GM12878 (cell line): Measurements from ENCODE around the gene RGSL1. TPM values are rescaled to one million over a fixed set of nuclear protein-coding genes. Genes with fewer than 3 reads are reported as not detected.

Source experiments
- ATAC-seq: fragments of 200-7000 bp; cut with Tn5 transposase; 3 replicates; pipeline ENCODE4 v1.9.1; 2020; ENCODE audit warnings: mild to moderate bottlenecking, moderate library complexity
- BruUV-seq: library from RNA; stranded (reverse); fragments of 400-500 nt; replicated peaks from 2 replicates; lab custom pipeline; 2021; lab: Mats Ljungman, UMichigan
- CTCF ChIA-PET: fragments of 300-600 bp; sonication (Branson Sonifier 250); formaldehyde crosslinking; extraction: SDS; loops from one replicate; lab custom pipeline; 2021; ENCODE audit warnings: inconsistent platforms; lab: Yijun Ruan, JAX
- POLR2A ChIA-PET: fragments of 350-600 bp; formaldehyde crosslinking; extraction: SDS; loops from one replicate; lab custom pipeline; 2021; ENCODE audit warnings: inconsistent platforms; lab: Charles Lee
- RAD21 ChIA-PET: fragments of 300-600 bp; sonication (Branson Sonifier 250); formaldehyde crosslinking; loops from one replicate; lab custom pipeline; 2023; ENCODE audit warnings: antibody characterized with exemption; ENCODE audit not compliant: unreplicated experiment; lab: Charles Lee
- SMC1A ChIA-PET: fragments of 300-600 bp; sonication (Branson Sonifier 250); formaldehyde crosslinking; loops from one replicate; lab custom pipeline; 2023; ENCODE audit not compliant: unreplicated experiment, uncharacterized antibody; lab: Charles Lee
- DNase-seq: peaks from one replicate; pipeline ENCODE4 v3.0.0-alpha.2; 2011; ENCODE audit warnings: low read depth, low spot score
- FAIRE-seq: peaks from 3 replicates; lab custom pipeline; 2011; peaks lifted over from hg19 to GRCh38; lab: Jason Lieb, UNC
- H2AFZ ChIP-seq: 2 replicates; pipeline ENCODE4 v1.6.0; 2011; ENCODE audit warnings: low read depth, low read length, control low read depth; ENCODE audit not compliant: control insufficient read depth
- H3K27ac ChIP-seq: 2 replicates; pipeline ENCODE4 v1.5.1; 2011; ENCODE audit warnings: control low read depth; ENCODE audit not compliant: control insufficient read depth, insufficient read depth
- H3K27me3 ChIP-seq, 2 experiments: replicated peaks in 1 of 2; 2 replicates each; pipeline versions ENCODE4 v1.6.0 to v1.6.1; 2011; ENCODE audit warnings: low read length in 1 of 2; ENCODE audit not compliant: control insufficient read depth in 2 of 2, insufficient read depth in 2 of 2
- H3K36me3 ChIP-seq, 2 experiments: 2 replicates each; pipeline ENCODE4 v1.5.1; 2011; ENCODE audit warnings: low read length in 1 of 2; ENCODE audit not compliant: control insufficient read depth in 2 of 2, insufficient read depth in 2 of 2
- H3K4me1 ChIP-seq: 2 replicates; pipeline ENCODE4 v1.6.1; 2011; ENCODE audit warnings: mild to moderate bottlenecking, low read length, moderate library complexity, mixed read lengths; ENCODE audit not compliant: control insufficient read depth, insufficient read depth
- H3K4me2 ChIP-seq: 2 replicates; pipeline ENCODE4 v1.6.0; 2011; ENCODE audit warnings: control low read depth; ENCODE audit not compliant: control insufficient read depth, insufficient read depth
- H3K4me3 ChIP-seq: fragments of 200-600 bp; sonication (generic); 2 replicates; pipeline ENCODE4 v1.5.1; 2016
- H3K79me2 ChIP-seq: 2 replicates; pipeline ENCODE4 v1.6.0; 2011; ENCODE audit warnings: low read length; ENCODE audit not compliant: control insufficient read depth, insufficient read depth
- H3K9ac ChIP-seq: 2 replicates; pipeline ENCODE4 v1.8.0; 2011; ENCODE audit warnings: low read length, control low read depth, mixed read lengths; ENCODE audit not compliant: control insufficient read depth, insufficient read depth
- H3K9me3 ChIP-seq: replicated peaks from 3 replicates; pipeline ENCODE4 v1.5.1; 2011; ENCODE audit warnings: mild to moderate bottlenecking, low read length; ENCODE audit not compliant: control insufficient read depth, insufficient read depth
- H4K20me1 ChIP-seq: 2 replicates; pipeline ENCODE4 v1.6.0; 2011; ENCODE audit not compliant: control insufficient read depth, insufficient read depth
- BACH1 ChIP-seq: fragments of 450-650 bp; IDR thresholded peaks from 2 replicates; pipeline ENCODE4 v1.6.1; 2017; ENCODE audit warnings: mild to moderate bottlenecking, borderline replicate concordance
- BHLHE40 ChIP-seq, 2 experiments: fragments of 450-650 bp in 1 of 2; IDR thresholded peaks; 2 replicates each; pipeline ENCODE4 v1.6.1; 2011 to 2017; ENCODE audit warnings: low read depth in 2 of 2, borderline replicate concordance in 1 of 2, improper control_type of control experiment in 1 of 2, low read length in 1 of 2, mild to moderate bottlenecking in 1 of 2
- CBX3 ChIP-seq: fragments of 200-600 bp; sonication (generic); IDR thresholded peaks from 2 replicates; pipeline ENCODE4 v1.6.1; 2016; ENCODE audit warnings: low read depth, borderline replicate concordance
- FOS ChIP-seq: IDR thresholded peaks from 3 replicates; pipeline ENCODE4 v1.6.1; 2011; ENCODE audit warnings: borderline replicate concordance; ENCODE audit not compliant: insufficient read length; ENCODE audit errors: extremely low read depth
- GABPA ChIP-seq: IDR thresholded peaks from 2 replicates; pipeline ENCODE4 v1.6.1; 2014; ENCODE audit warnings: antibody characterized with exemption, low read depth, mild to moderate bottlenecking, inconsistent platforms
- JUND ChIP-seq: IDR thresholded peaks from 2 replicates; pipeline ENCODE4 v1.6.1; 2012; ENCODE audit warnings: low read depth, mild to moderate bottlenecking, low read length, improper control_type of control experiment, moderate library complexity
- NR2F1 ChIP-seq: fragments of 450-650 bp; conservative IDR thresholded peaks from 2 replicates; pipeline ENCODE4 v1.6.1; 2017; ENCODE audit warnings: mild to moderate bottlenecking
- RFX5 ChIP-seq: IDR thresholded peaks from 2 replicates; pipeline ENCODE4 v1.6.1; 2011; ENCODE audit warnings: low read depth, low read length, improper control_type of control experiment
- SRF ChIP-seq, 2 experiments: IDR thresholded peaks; 2 replicates each; pipeline ENCODE4 v1.6.1; 2011; ENCODE audit warnings: low read depth in 2 of 2, low read length in 2 of 2, mild to moderate bottlenecking in 1 of 2, moderate library complexity in 1 of 2
- STAT3 ChIP-seq: IDR thresholded peaks from 2 replicates; pipeline ENCODE4 v1.6.1; 2011; ENCODE audit warnings: low read depth, low read length, improper control_type of control experiment
- SUZ12 ChIP-seq: fragments of 200-600 bp; sonication (generic); IDR thresholded peaks from one replicate; pipeline ENCODE4 v1.6.1; 2018; ENCODE audit warnings: antibody characterized with exemption, mild to moderate bottlenecking; ENCODE audit not compliant: unreplicated experiment
- TBL1XR1 ChIP-seq: IDR thresholded peaks from 2 replicates; pipeline ENCODE4 v1.6.1; 2012; ENCODE audit warnings: low read depth, low read length, improper control_type of control experiment
- YY1 ChIP-seq: IDR thresholded peaks from 2 replicates; pipeline ENCODE4 v1.6.1; 2011; ENCODE audit warnings: low read depth, mild to moderate bottlenecking, low read length
- in situ Hi-C: fragments of 300-500 bp; cut with MboI; formaldehyde crosslinking; loops from 9 replicates; pipeline ENCODE4 v1.14.3; 2018; ENCODE audit warnings: mixed read lengths
- intact Hi-C: fragments of 100-400 bp; cut with micrococcal nuclease; formaldehyde crosslinking; loops from one replicate; pipeline ENCODE4 v1.14.2; 2022; ENCODE audit not compliant: unreplicated experiment
- polyA plus RNA-seq, 11 experiments: library from polyadenylated mRNA; depleted of rRNA in 4 of 11; unstranded in 6 of 11; stranded (reverse) in 5 of 11; fragments of >200 nt; fragmentation: Nextera tagmentation in 4 of 11; fragmentation: Illumina TruSeq in 1 of 11; extraction: Ambion mirVana in 4 of 11; extraction: Trizol in 1 of 11; gene quantifications; 1 replicate in 1 of 11; 2 replicates in 10 of 11; pipeline versions ENCODE4 v1.2.1 to v1.2.3, GENCODE V29; 2011 to 2016; ENCODE audit warnings: inconsistent platforms in 2 of 11, missing spikeins in 2 of 11, low read depth in 1 of 11
- total RNA-seq, 4 experiments: library from RNA; depleted of rRNA in 3 of 4; stranded (reverse); fragments of >200 nt in 3 of 4; fragmentation: Illumina TruSeq in 1 of 4; extraction: Trizol in 1 of 4; gene quantifications; 2 replicates each; pipeline versions ENCODE4 v1.2.1 to v1.2.3, GENCODE V29; 2013 to 2021
- TF ChIP-seq, protein P1 (sequence below): fragments of 450-650 bp; IDR thresholded peaks from 2 replicates; pipeline ENCODE4 v1.6.1; 2014; ENCODE audit warnings: mild to moderate bottlenecking

The RGSL1 gene
- total and polyA plus RNA-seq, 10 of the 15 experiments (the other 5 are each of a cell fraction or from before 2014, with no cell fraction given), result 0.05 to 0.28 (median 0.27) TPM; not detected in 5

- H3K27ac ChIP-seq, result no peak overlapping the region
- FAIRE-seq, result no peak
- intact Hi-C loops, result no loop called here
- POLR2A ChIA-PET, result no interaction called here
- no peaks in the 10 kb centered on the region; the same call in 2 of the 3 replicates for H3K9me3 ChIP-seq
- no peak for DNase-seq
- BruUV-seq, result no TSS peak
- RAD21 ChIA-PET, result no interaction called here
- no peak overlapping the region for H2AFZ ChIP-seq
- no peak overlapping the region for H3K9ac ChIP-seq
- no peak for TF ChIP-seq RFX5
- no peak for TF ChIP-seq STAT3
- TF ChIP-seq NR2F1, result no peak
- TF ChIP-seq TBL1XR1, result no peak
- no peak for TF ChIP-seq JUND
- TF ChIP-seq SUZ12, result no peak
- no peak for TF ChIP-seq BACH1
- TF ChIP-seq SRF (IDR thresholded peaks at IDR 0.05; ENCODE audit: low read depth in 2 of 2, low read length in 2 of 2), result no peak
- TF ChIP-seq GABPA, result no peak
- no peak for TF ChIP-seq BHLHE40 (IDR thresholded peaks at IDR 0.05; ENCODE audit: borderline replicate concordance in 1 of 2, low read depth in 2 of 2, low read length in 1 of 2)
- no peak for TF ChIP-seq FOS
- no peak for TF ChIP-seq YY1
- TF ChIP-seq, protein P1, sequence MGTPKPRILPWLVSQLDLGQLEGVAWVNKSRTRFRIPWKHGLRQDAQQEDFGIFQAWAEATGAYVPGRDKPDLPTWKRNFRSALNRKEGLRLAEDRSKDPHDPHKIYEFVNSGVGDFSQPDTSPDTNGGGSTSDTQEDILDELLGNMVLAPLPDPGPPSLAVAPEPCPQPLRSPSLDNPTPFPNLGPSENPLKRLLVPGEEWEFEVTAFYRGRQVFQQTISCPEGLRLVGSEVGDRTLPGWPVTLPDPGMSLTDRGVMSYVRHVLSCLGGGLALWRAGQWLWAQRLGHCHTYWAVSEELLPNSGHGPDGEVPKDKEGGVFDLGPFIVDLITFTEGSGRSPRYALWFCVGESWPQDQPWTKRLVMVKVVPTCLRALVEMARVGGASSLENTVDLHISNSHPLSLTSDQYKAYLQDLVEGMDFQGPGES, result no peak
- no peak for TF ChIP-seq CBX3
- ATAC-seq, result no peak
- no peak overlapping the region for H3K4me3 ChIP-seq
- H3K27me3 ChIP-seq, result peaks cover 0 to 2% of the 10 kb centered on the region in 2 experiments; a peak in 1 of 4 replicates
- SMC1A ChIA-PET, result interaction anchor here (1.9 kb wide), 1 partner anchor 14 kb away, joined by 6 read pairs; no protein-coding TSS in a partner anchor
- no peaks in the 10 kb centered on the region for H3K79me2 ChIP-seq
- H3K36me3 ChIP-seq, result no peaks in the 10 kb centered on the region
- no peaks in the 10 kb centered on the region for H4K20me1 ChIP-seq
- in situ Hi-C loops, result no loop called here
- H3K4me1 ChIP-seq, result no peaks in the 10 kb centered on the region
- CTCF ChIA-PET, result interaction anchor here (1.0 kb wide), 2 partner anchors 14 to 307 kb away, joined by 3 read pairs; no protein-coding TSS in a partner anchor
- no peak overlapping the region for H3K4me2 ChIP-seq
Measured at GRCh38 chr1:182478238-182478637, 28.3 kb downstream of the RGSL1 start.
